Measurements from ENCODE around the gene FIZ1.

Gene FIZ1

GRCh38 chr19:55613930-55614710 lies 14.8 kb upstream of the FIZ1 start:
- no peak for ATAC-seq
- TF ChIP-seq ISL1 (CRISPR knock-in tag; IDR thresholded peaks at IDR 0.05) = no peak

DNA sequence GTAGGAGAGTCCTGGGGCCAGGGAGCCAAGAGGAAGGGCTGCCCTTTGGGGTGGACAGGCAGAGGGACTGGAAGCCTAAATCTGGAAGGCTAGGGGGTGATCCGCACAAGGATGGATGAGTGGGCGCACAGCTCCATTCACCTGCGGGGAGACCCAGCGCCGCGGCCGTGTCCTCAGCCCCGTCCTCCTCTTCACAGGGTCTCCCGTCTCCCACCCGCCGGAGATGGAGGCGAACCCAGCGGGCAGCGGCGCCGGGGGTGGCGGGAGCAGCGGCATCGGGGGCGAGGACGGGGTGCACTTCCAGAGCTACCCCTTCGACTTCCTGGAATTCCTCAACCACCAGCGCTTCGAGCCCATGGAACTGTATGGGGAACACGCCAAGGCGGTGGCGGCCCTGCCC lies 14.1 kb upstream of the FIZ1 start:
- ATAC-seq = no peak
- TF ChIP-seq ZNF70 (CRISPR knock-in tag; IDR thresholded peaks at IDR 0.05) (no peak), TOX (CRISPR knock-in tag; IDR thresholded peaks at IDR 0.05; ENCODE audit: borderline replicate concordance) (no peak)

GRCh38 chr19:55611983-55612645 lies 12.8 kb upstream of the FIZ1 start:
- TF ChIP-seq CSRNP3 (CRISPR knock-in tag; IDR thresholded peaks at IDR 0.05) (no peak), PATZ1 (CRISPR knock-in tag; IDR thresholded peaks at IDR 0.05; ENCODE audit: borderline replicate concordance) (no peak), TCF4 (CRISPR knock-in tag; IDR thresholded peaks at IDR 0.05; ENCODE audit: borderline replicate concordance) (no peak), ZFP30 (CRISPR knock-in tag; IDR thresholded peaks at IDR 0.05) (no peak), ISL1 (CRISPR knock-in tag; IDR thresholded peaks at IDR 0.05) (no peak), OSR1 (CRISPR knock-in tag; IDR thresholded peaks at IDR 0.05) (no peak), ZNF565 (CRISPR knock-in tag; conservative IDR thresholded peaks at IDR 0.05; ENCODE audit: low read depth) (no peak), ZNF8 (CRISPR knock-in tag; IDR thresholded peaks at IDR 0.05) (no peak), ZC3H10 (CRISPR knock-in tag; IDR thresholded peaks at IDR 0.05) (no peak)
- no peak for ATAC-seq

DNA sequence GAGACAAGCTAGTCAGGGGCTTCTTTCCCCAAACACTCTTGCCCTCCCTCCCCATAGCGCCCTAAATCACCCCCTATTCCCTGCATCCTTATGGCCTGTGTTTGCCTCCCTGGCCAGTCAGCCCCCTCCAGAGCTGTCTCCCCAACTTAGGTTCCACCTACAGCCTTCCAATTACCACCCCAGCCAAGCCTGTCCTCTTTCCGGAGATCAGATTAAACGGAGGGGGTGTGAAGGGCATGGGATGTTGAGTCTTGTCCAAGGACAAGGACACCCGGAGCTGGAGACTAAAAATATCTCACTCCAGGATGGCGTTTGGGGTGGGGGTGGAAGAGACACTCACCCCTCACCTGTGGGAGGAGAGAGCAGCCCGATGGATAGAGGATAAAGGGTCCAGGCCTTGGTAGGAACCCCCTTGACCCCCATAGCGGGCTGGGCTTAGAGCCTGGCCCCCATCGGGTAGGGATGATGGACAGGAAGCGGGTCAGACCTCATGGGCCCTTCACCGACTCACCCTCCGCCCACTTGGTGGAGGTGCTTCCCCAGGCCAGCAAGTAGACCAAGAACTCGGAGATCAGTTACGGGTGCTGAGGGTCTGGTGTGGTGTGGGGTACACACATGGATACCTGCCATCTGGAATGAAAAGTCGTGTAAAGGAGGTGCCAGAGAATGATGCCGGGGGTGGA lies 12.1 kb upstream of the FIZ1 start:
- TF ChIP-seq TSHZ2 (CRISPR knock-in tag; IDR thresholded peaks at IDR 0.05) (no peak), PPARA (CRISPR knock-in tag; IDR thresholded peaks at IDR 0.05; ENCODE audit: borderline replicate concordance) (no peak), RARB (CRISPR knock-in tag; IDR thresholded peaks at IDR 0.05) (no peak), PATZ1 (CRISPR knock-in tag; IDR thresholded peaks at IDR 0.05; ENCODE audit: borderline replicate concordance) (no peak), ARNTL (CRISPR knock-in tag; IDR thresholded peaks at IDR 0.05; ENCODE audit: borderline replicate concordance, low read depth) (no peak), ESRRG (CRISPR knock-in tag; IDR thresholded peaks at IDR 0.05) (no peak), ZNF8 (CRISPR knock-in tag; IDR thresholded peaks at IDR 0.05) (no peak), SNAI2 (CRISPR knock-in tag; IDR thresholded peaks at IDR 0.05) (no peak), ZNF565 (CRISPR knock-in tag; conservative IDR thresholded peaks at IDR 0.05; ENCODE audit: low read depth) (no peak), OSR1 (CRISPR knock-in tag; IDR thresholded peaks at IDR 0.05) (no peak), GLIS3 (CRISPR knock-in tag; IDR thresholded peaks at IDR 0.05) (no peak)
- ATAC-seq = no peak

Data from SK-N-SH treated with all-trans-retinoic acid at 6 μM for 48 hours (cell line).